ENCODE measurements around the gene KLRD1. TPM values are rescaled to one million over a fixed set of nuclear protein-coding genes. Genes with fewer than 3 reads are reported as not detected.
"Not testable (repeated sequence)": the region's sequence is repeated elsewhere in the genome, so short reads cannot be mapped to it uniquely, and the experiment has no call there.

The KLRD1 gene
- total RNA-seq, 2 donors from 2014 or later = 0.59 to 2.2 TPM

DNA sequence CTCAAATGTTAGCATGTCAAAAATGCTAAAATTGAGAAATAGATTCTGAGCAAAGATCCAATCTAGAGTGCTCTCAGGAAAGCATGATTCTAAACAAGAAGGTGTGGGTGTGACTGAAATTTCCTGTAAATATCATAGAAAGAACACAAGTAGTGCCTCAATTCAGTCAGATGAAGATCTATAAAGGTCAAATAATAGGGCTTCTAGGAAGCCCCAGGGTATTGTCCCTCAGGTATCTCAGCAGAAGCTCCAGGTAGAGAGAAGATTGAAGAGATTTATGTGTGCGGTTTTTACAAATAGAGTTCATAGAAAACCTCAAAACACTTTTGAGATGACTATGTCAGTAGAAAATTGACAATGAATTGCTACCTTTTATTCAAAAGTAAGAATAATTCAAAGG is 13.0 kb downstream of the KLRD1 start:
- Mint-ChIP-seq H3K27ac (no peak overlapping the region), H3K4me1 (no peaks in the 10 kb centered on the region), H3K27me3 (ENCODE audit: insufficient read depth) (no peaks in the 10 kb centered on the region), H3K4me3 (no peak overlapping the region), H3K9me3 (peaks cover 10% of the 10 kb centered on the region), H3K36me3 (ENCODE audit: low read depth) (no peaks in the 10 kb centered on the region)
- Histone ChIP-seq H3K27ac (ENCODE audit: low read depth, low read length) (no peak overlapping the region), H3K27me3 (ENCODE audit: control insufficient read depth, insufficient read depth, low read length, poor library complexity, severe bottlenecking) (no peaks in the 10 kb centered on the region), H3K9ac (ENCODE audit: extremely low read depth, low read length, poor library complexity, severe bottlenecking) (no peak overlapping the region), H3K4me1 (ENCODE audit: control insufficient read depth, insufficient read depth, low read length) (no peaks in the 10 kb centered on the region), H3K4me3 (ENCODE audit: low read length) (no peak overlapping the region), H3K9me3 (ENCODE audit: control insufficient read depth, low read length) (no peaks in the 10 kb centered on the region), H3K36me3 (ENCODE audit: control insufficient read depth, insufficient read depth, low read length) (no peaks in the 10 kb centered on the region)
- TF ChIP-seq, protein P1, sequence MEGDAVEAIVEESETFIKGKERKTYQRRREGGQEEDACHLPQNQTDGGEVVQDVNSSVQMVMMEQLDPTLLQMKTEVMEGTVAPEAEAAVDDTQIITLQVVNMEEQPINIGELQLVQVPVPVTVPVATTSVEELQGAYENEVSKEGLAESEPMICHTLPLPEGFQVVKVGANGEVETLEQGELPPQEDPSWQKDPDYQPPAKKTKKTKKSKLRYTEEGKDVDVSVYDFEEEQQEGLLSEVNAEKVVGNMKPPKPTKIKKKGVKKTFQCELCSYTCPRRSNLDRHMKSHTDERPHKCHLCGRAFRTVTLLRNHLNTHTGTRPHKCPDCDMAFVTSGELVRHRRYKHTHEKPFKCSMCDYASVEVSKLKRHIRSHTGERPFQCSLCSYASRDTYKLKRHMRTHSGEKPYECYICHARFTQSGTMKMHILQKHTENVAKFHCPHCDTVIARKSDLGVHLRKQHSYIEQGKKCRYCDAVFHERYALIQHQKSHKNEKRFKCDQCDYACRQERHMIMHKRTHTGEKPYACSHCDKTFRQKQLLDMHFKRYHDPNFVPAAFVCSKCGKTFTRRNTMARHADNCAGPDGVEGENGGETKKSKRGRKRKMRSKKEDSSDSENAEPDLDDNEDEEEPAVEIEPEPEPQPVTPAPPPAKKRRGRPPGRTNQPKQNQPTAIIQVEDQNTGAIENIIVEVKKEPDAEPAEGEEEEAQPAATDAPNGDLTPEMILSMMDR (conservative IDR thresholded peaks at IDR 0.05) = no peak
- WGBS, 2 experiments (ENCODE audit: insufficient coverage in 1 of 2, insufficient read length in 1 of 2) = 100% methylated on average over 1 of the region's 1 CpG
- DNase-seq = no peak

- not testable (repeated sequence) for DNase-seq; H3K9ac ChIP-seq (ENCODE audit: extremely low read depth, low read length, poor library complexity, severe bottlenecking); H3K4me3 ChIP-seq (ENCODE audit: low read length); H3K27ac ChIP-seq (ENCODE audit: low read depth, low read length); H3K27me3 ChIP-seq (ENCODE audit: control insufficient read depth, insufficient read depth, low read length, poor library complexity, severe bottlenecking); H3K36me3 ChIP-seq (ENCODE audit: control insufficient read depth, insufficient read depth, low read length); H3K27me3 Mint-ChIP-seq (ENCODE audit: insufficient read depth); H3K4me3 Mint-ChIP-seq; H3K4me1 ChIP-seq (ENCODE audit: control insufficient read depth, insufficient read depth, low read length); H3K27ac Mint-ChIP-seq
- Mint-ChIP-seq H3K9me3 (peaks cover 48% of the 10 kb centered on the region), H3K36me3 (ENCODE audit: low read depth) (peaks cover 11% of the 10 kb centered on the region), H3K4me1 (peaks cover 27% of the 10 kb centered on the region)
- peaks cover 15% of the 10 kb centered on the region for H3K9me3 ChIP-seq (ENCODE audit: control insufficient read depth, low read length)
- 83 to 84% methylated on average over 1 to 2 of the region's 2 CpGs for WGBS, 2 experiments (ENCODE audit: insufficient coverage in 1 of 2, insufficient read length in 1 of 2)
Measured at GRCh38 chr12:10328691-10329090, 21.0 kb downstream of the KLRD1 start.

- H3K27ac ChIP-seq (ENCODE audit: low read depth, low read length) = no peak overlapping the region
- H3K9me3 ChIP-seq (ENCODE audit: control insufficient read depth, low read length) = peaks cover 15% of the 10 kb centered on the region
- peaks cover 15% of the 10 kb centered on the region for H3K36me3 Mint-ChIP-seq (ENCODE audit: low read depth)
- DNase-seq = peak; percentile 48
- no peak overlapping the region for H3K9ac ChIP-seq (ENCODE audit: extremely low read depth, low read length, poor library complexity, severe bottlenecking)
- no peaks in the 10 kb centered on the region for H3K27me3 Mint-ChIP-seq (ENCODE audit: insufficient read depth)
- no peak overlapping the region for H3K27ac Mint-ChIP-seq
- TF ChIP-seq, protein P1 (conservative IDR thresholded peaks at IDR 0.05) = peak; percentile 99
- H3K4me3 ChIP-seq (ENCODE audit: low read length) = no peak overlapping the region
- H3K27me3 ChIP-seq (ENCODE audit: control insufficient read depth, insufficient read depth, low read length, poor library complexity, severe bottlenecking) = no peaks in the 10 kb centered on the region
- H3K9me3 Mint-ChIP-seq = peaks cover 39% of the 10 kb centered on the region
- WGBS, 2 experiments (ENCODE audit: insufficient coverage in 1 of 2, insufficient read length in 1 of 2) = no CpG with 5 or more reads among the region's 2 CpGs
- no peaks in the 10 kb centered on the region for H3K4me1 ChIP-seq (ENCODE audit: control insufficient read depth, insufficient read depth, low read length)
- H3K4me3 Mint-ChIP-seq = no peak overlapping the region
- H3K4me1 Mint-ChIP-seq = peaks cover 43% of the 10 kb centered on the region
- no peaks in the 10 kb centered on the region for H3K36me3 ChIP-seq (ENCODE audit: control insufficient read depth, insufficient read depth, low read length)
Measured at GRCh38 chr12:10331642-10332239, 24.1 kb downstream of the KLRD1 start.

DNA sequence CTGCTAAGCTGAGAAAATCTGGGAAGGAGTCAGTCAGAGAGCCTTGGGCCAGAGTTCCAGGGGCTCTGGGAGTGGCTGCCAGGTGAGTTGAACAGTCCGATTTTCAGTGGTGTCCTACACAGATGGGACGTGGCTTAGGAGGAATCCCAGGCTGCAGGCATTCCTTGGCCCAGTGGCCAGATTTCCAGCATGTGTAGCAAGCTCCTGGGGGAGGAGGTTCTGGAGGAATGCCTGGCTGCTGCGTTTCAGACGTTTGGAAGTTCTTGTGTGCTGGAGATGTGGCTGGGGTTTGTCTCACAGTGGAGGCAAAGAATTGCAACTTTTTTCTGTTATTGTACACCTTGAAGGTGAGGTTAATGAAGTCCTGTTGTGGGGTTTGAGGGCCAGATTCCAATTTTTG is 28.5 kb downstream of the KLRD1 start:
- H3K36me3 ChIP-seq (ENCODE audit: control insufficient read depth, insufficient read depth, low read length); H3K9ac ChIP-seq (ENCODE audit: extremely low read depth, low read length, poor library complexity, severe bottlenecking); H3K27me3 ChIP-seq (ENCODE audit: control insufficient read depth, insufficient read depth, low read length, poor library complexity, severe bottlenecking); DNase-seq; H3K9me3 ChIP-seq (ENCODE audit: control insufficient read depth, low read length); H3K4me3 ChIP-seq (ENCODE audit: low read length); H3K4me1 ChIP-seq (ENCODE audit: control insufficient read depth, insufficient read depth, low read length); H3K27me3 Mint-ChIP-seq (ENCODE audit: insufficient read depth); H3K27ac ChIP-seq (ENCODE audit: low read depth, low read length): not testable (repeated sequence)
- Mint-ChIP-seq H3K4me1 (peaks cover 49% of the 10 kb centered on the region), H3K9me3 (peaks cover 40% of the 10 kb centered on the region), H3K36me3 (ENCODE audit: low read depth) (peaks cover 19% of the 10 kb centered on the region), H3K4me3 (peak overlapping the region; percentile 56), H3K27ac (peak overlapping the region; percentile 89)
- WGBS, 2 experiments (ENCODE audit: insufficient coverage in 1 of 2, insufficient read length in 1 of 2) = 80% methylated on average over 4 of the region's 4 CpGs; no CpG with 5 or more reads in 1 of the 2 experiments

DNA sequence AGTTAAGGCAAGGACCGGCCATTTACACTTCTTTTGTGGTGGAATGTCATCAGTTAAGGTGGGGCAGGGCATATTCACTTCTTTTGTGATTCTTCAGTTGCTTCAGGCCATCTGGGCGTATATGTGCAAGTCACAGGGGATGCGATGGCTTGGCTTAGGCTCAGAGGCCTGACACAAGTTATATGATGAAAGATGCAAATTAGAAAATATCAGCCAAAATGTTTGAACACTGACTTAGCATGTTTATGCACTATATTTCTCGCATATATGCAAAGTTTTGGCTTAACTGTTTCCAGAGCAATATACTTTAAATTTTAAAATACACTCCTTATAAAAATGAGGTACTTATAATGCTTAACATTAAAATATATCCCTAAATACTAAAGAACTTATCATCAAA is 30.8 kb downstream of the KLRD1 start:
- not testable (repeated sequence) for DNase-seq; H3K27me3 Mint-ChIP-seq (ENCODE audit: insufficient read depth); H3K27me3 ChIP-seq (ENCODE audit: control insufficient read depth, insufficient read depth, low read length, poor library complexity, severe bottlenecking); H3K9ac ChIP-seq (ENCODE audit: extremely low read depth, low read length, poor library complexity, severe bottlenecking); H3K27ac ChIP-seq (ENCODE audit: low read depth, low read length); H3K36me3 ChIP-seq (ENCODE audit: control insufficient read depth, insufficient read depth, low read length); H3K4me3 ChIP-seq (ENCODE audit: low read length); H3K4me1 ChIP-seq (ENCODE audit: control insufficient read depth, insufficient read depth, low read length); H3K9me3 ChIP-seq (ENCODE audit: control insufficient read depth, low read length)
- peak overlapping the region; percentile 56 for H3K4me3 Mint-ChIP-seq
- 87 to 94% methylated on average over 3 of the region's 4 CpGs for WGBS, 2 experiments (ENCODE audit: insufficient coverage in 1 of 2, insufficient read length in 1 of 2)
- peaks cover 34% of the 10 kb centered on the region for H3K4me1 Mint-ChIP-seq
- H3K9me3 Mint-ChIP-seq = peaks cover 54% of the 10 kb centered on the region
- H3K27ac Mint-ChIP-seq = peak overlapping the region; percentile 52
- peaks cover 30% of the 10 kb centered on the region for H3K36me3 Mint-ChIP-seq (ENCODE audit: low read depth)
